HFF-Myc (cell line): ENCODE results near the gene KCNMB4.

ENCODE experiments used
- DNase-seq: peaks from one replicate; pipeline ENCODE4 v3.0.0-alpha.2; 2011; ENCODE audit warnings: low read depth; ENCODE audit errors: extremely low read depth
- H3K4me3 ChIP-seq: replicated peaks from 2 replicates; pipeline ENCODE4 v1.5.1; 2011; ENCODE audit warnings: low read depth, mild to moderate bottlenecking, control low read depth, low read length
- CTCF ChIP-seq: IDR thresholded peaks from 2 replicates; pipeline ENCODE4 v1.5.1; 2012; ENCODE audit warnings: mild to moderate bottlenecking, low read depth, low read length, control low read depth; ENCODE audit errors: missing control alignments

Gene KCNMB4

GRCh38 chr12:70366581-70367257 is 629 bp downstream of the KCNMB4 start:
- no peak for TF ChIP-seq CTCF
- no peak for DNase-seq

DNA sequence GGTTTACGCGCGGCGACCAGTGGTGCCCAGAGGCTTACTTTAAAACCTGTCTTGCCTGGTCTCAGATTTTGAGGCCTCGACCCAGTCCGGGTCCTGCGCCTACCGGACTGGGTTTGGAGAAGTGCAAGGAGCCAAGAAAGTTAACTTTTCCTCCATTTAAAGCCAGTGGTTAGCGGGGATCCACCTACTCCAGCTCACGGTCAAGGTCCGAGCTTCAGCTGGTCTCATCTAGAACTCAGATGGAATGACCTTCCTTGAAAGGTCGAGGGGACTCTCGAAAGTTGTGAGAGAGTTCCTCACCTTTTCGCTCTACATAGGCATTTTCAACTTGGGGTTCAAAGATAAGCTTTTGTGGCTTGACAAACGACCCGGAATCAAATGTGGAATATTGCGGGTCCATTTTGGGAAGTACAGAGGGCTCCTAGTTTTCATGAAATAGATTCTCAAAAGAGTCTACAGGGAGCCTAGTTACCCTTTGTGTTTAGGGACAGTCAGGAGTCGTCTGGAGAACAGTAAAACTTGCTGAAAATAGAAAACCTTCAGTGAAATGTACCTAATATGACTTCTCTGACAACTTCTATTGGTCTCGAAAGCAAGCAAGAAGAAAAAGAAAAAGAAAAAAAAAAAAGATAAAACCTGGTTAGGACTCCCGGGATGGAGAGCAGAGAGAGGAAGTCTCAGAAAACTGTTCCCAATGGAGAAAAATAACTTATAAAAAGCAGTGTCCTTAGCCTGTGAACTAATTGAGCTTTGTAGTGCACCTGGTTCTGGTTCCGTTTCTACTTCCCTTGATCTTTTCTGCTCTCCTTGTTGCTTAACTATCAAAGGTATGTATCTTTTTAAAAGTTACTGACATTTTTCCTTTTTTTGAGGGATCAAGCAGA is 1.4 kb downstream of the KCNMB4 start:
- TF ChIP-seq CTCF, result no peak
- DNase-seq, result no peak
- H3K4me3 ChIP-seq, result peak overlapping the region; percentile 38

More at GRCh38 chr12:70366581-70367257, 629 bp downstream of the KCNMB4 start:
- H3K4me3 ChIP-seq, result peak overlapping the region; percentile 38

DNA sequence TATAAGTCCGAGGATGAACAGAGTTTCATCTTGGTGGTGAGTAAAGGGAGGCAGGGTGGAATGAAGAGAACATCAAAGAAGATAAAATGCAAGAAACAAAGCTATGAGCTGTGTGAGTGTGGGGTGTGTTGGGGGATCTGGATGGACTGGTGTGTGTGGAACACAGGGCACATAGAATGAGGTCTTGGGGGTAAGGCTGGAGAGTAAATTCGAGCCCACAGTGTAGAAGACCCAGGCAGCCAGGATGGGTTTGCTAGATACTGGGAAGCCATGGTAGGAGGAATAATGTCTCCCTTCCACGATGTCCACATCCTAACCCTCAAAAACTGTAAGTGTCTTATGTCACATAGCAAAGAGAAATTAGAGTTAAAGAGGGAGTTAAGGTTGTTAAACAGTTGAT is 6.8 kb downstream of the KCNMB4 start:
- H3K4me3 ChIP-seq, result no peak overlapping the region
- DNase-seq, result no peak
- TF ChIP-seq CTCF, result no peak

- DNase-seq, result no peak
- TF ChIP-seq CTCF, result no peak
- H3K4me3 ChIP-seq, result no peak overlapping the region
These were observed 13.8 kb downstream of the KCNMB4 start for GRCh38 chr12:70379846-70380245.

- TF ChIP-seq CTCF, result no peak
- H3K4me3 ChIP-seq, result no peak overlapping the region
- no peak for DNase-seq
These were observed 17.4 kb downstream of the KCNMB4 start for GRCh38 chr12:70383484-70383883.

DNA sequence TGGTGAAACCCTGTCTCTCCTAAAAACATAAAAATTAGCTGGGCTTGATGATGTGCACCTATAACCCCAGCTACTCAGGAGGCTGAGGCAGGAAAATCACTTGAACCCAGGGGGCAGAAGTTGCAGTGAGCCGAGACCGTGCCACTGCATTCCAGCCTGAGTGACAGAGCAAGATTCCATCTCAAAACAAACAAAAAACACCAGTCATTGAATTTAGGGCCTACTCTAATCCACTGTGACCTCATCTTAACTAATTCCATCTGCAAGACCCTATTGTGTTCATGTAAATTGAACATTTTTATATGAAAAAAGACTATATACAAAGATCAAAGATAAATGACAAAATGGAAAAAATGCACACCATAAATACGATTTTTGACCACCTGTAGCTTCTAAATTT is 17.8 kb downstream of the KCNMB4 start:
- TF ChIP-seq CTCF, result no peak
- no peak for DNase-seq
- H3K4me3 ChIP-seq, result no peak overlapping the region
